Ovary (tissue), 9 donors: ENCODE results near the gene ATXN7. TPM values are rescaled to one million over a fixed set of nuclear protein-coding genes. Genes with fewer than 3 reads are reported as not detected.

ENCODE experiments used
- DNase-seq, 5 donors: peaks; one replicate each; pipeline ENCODE4 v3.0.0-alpha.2; 2019 to 2020
- H3K27ac ChIP-seq, 2 donors: fragments of 200-600 bp; one replicate each; pipeline versions ENCODE4 v1.5.1 to v1.8.0; 2019 to 2022
- H3K27me3 ChIP-seq: fragments of 200-600 bp; one replicate; pipeline ENCODE4 v1.8.0; 2022
- H3K36me3 ChIP-seq: fragments of 200-600 bp; sonication (generic); one replicate; pipeline ENCODE4 v1.5.1; 2019
- H3K4me1 ChIP-seq: one replicate; pipeline ENCODE4 v1.8.1; 2013; ENCODE audit warnings: mild to moderate bottlenecking, moderate library complexity; ENCODE audit not compliant: insufficient read depth
- H3K4me3 ChIP-seq: fragments of 200-600 bp; sonication (generic); one replicate; pipeline ENCODE4 v1.5.1; 2017
- H3K9me3 ChIP-seq, 2 donors: fragments of 200-600 bp in 1 of 2; sonication (generic) in 1 of 2; one replicate each; pipeline versions ENCODE4 v1.5.1 to v1.8.1; 2013 to 2019; ENCODE audit warnings: mild to moderate bottlenecking in 1 of 2, moderate library complexity in 1 of 2
- EP300 ChIP-seq: sonication (generic); formaldehyde crosslinking; IDR thresholded peaks from one replicate; pipeline ENCODE4 v1.6.1; 2017; ENCODE audit warnings: antibody characterized with exemption
- POLR2A ChIP-seq: fragments of 450-650 bp; IDR thresholded peaks from one replicate; pipeline ENCODE4 v1.6.1; 2017; ENCODE audit warnings: antibody characterized with exemption, mild to moderate bottlenecking, moderate library complexity
- WGBS, 3 donors: extraction: QIAGEN DNeasy Blood & Tissue Kit in 1 of 3; methylation state at CpG; one replicate each; pipeline versions ENCODE4 v1.1.5 to v1.1.7; 2013 to 2017; 5-methylcytosine and 5-hydroxymethylcytosine counted together
- intact Hi-C, 4 donors: fragments of 100-400 bp; cut with DNase I; formaldehyde crosslinking; loops; one replicate each; pipeline versions ENCODE4 v1.11.0 to v1.15.1; 2022 to 2023
- polyA plus RNA-seq, 2 donors: library from polyadenylated mRNA; stranded (reverse); fragments of 200-250 nt in 1 of 2; fragments of 350-450 nt in 1 of 2; fragmentation: Illumina TruSeq in 1 of 2; extraction: RNeasy Lipid Tissue Mini Kit (QIAGEN cat#74804) in 1 of 2; gene quantifications; one replicate each; pipeline ENCODE4 v1.2.3, GENCODE V29; 2013 to 2014
- total RNA-seq, 7 donors: library from RNA; depleted of rRNA in 2 of 7; stranded (reverse); fragments of >200 nt in 2 of 7; fragmentation: NEBNext Ultra II Directional in 3 of 7; extraction: Animal tissue kit (Norgen Biotek cat#: 25700) in 3 of 7; gene quantifications; one replicate each; pipeline versions ENCODE4 v1.1.0 to v1.2.4, GENCODE V29; 2016 to 2023
- TF ChIP-seq, protein P1 (sequence below), 3 donors: fragments of 450-650 bp in 2 of 3; fragments of 200-600 bp in 1 of 3; IDR thresholded peaks; one replicate each; pipeline versions ENCODE4 v1.5.1 to v1.8.0; 2016 to 2022; ENCODE audit warnings: antibody characterized with exemption in 3 of 3, mild to moderate bottlenecking in 1 of 3
- donor health status: DM: no; HTN: no; CAD: no; lungs with moderate emphysema.
- donor health status: DM: no; HTN: no; CAD: no.
- donor health status: Bipolar disorder and iron deficiency.
- donor health status: DM: yes; HTN: yes; CAD: no.
- donor health status: DM: no; HTN: no; CAD: no.
- donor health status: DM: yes; HTN: yes; CAD: no.

Gene ATXN7
- total and polyA plus RNA-seq, 9 donors = 4.3 to 47.0 (median 27.7) TPM

DNA sequence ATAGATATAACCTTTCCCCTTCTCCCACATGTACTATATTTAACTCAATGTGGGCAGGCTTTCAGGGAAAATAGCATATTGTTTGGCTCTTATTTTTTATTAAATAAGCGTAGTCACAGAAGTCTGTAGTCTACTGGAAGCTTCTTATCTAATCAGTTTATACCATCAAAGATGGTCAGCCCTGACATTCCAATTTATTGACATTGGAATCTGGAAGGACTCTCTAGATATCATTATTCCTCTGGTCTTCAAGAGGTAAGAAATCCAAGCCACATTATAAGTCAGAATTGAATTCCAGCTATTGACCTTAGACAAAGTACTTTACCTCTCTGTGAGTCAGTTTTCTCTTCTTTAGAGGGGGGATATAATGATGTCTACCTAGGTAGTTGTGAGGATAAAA is 87.0 kb downstream of the ATXN7 start:
- intact Hi-C loops = no loop called here
- DNase-seq = no peak
- Histone ChIP-seq H3K4me1 (peaks cover under 1% of the 10 kb centered on the region), H3K36me3 (no peaks in the 10 kb centered on the region), H3K27ac (no peak overlapping the region), H3K27me3 (no peaks in the 10 kb centered on the region), H3K9me3 (no peaks in the 10 kb centered on the region), H3K4me3 (no peak overlapping the region)
- 87 to 96% (median 95%) methylated on average over 1 of the region's 1 CpG for WGBS, 3 donors
- TF ChIP-seq POLR2A = no peak
- TF ChIP-seq, protein P1, sequence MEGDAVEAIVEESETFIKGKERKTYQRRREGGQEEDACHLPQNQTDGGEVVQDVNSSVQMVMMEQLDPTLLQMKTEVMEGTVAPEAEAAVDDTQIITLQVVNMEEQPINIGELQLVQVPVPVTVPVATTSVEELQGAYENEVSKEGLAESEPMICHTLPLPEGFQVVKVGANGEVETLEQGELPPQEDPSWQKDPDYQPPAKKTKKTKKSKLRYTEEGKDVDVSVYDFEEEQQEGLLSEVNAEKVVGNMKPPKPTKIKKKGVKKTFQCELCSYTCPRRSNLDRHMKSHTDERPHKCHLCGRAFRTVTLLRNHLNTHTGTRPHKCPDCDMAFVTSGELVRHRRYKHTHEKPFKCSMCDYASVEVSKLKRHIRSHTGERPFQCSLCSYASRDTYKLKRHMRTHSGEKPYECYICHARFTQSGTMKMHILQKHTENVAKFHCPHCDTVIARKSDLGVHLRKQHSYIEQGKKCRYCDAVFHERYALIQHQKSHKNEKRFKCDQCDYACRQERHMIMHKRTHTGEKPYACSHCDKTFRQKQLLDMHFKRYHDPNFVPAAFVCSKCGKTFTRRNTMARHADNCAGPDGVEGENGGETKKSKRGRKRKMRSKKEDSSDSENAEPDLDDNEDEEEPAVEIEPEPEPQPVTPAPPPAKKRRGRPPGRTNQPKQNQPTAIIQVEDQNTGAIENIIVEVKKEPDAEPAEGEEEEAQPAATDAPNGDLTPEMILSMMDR (IDR thresholded peaks at IDR 0.05) = no peak
- no peak for TF ChIP-seq EP300

DNA sequence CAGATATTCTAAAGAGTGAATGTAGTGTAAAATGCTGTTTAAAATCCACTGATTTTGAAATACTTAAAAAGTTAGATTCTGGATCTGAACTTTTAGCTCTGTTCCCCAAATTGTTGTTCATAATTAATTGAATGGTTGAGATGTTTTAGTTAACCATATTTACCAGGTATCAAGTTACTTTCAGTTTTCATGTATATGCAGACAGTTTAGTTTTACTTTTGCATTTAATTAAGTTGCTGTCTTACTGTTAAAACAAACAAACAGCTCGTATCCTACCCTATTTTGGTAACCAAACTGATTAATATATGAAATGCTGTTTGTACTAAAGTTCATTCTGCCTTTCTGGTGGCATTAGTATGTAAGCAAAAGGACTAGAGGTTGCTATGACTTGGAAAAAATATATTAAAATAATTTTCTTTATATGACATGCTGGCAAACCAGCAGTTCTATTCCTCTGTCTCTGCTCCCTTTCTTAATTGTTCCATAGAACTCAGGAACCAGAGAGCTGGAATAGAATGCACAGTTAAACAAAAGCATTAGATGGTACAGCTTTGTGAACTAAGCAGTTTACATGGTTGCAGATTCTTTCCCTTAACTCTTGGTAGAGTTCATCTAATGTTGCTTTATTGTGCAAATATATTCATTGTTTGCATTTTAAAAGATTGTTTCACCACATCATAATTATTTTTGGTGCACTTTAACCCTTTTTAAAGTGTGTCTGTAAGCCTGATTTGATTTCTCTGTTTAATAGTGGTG is 88.0 kb downstream of the ATXN7 start:
- 75 to 80% (median 78%) methylated on average over 1 of the region's 1 CpG for WGBS, 3 donors
- no peak overlapping the region for H3K27ac ChIP-seq

DNA sequence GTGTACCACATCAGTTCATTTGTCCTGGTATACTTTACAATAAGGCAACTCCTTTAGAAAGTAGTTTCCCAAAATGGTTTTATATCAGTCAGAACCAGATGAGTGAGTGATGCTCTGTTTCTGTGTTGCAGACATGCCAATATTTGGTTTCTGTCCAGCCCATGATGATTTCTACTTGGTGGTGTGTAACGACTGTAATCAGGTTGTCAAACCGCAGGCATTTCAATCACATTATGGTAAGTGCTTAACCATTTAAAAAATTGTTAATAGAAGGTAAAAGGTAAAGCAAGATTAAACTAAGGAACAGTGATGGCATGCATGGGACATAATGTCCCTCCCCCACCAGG is 88.6 kb downstream of the ATXN7 start:
- Histone ChIP-seq H3K27ac (no peak overlapping the region), H3K4me3 (no peak overlapping the region), H3K9me3 (no peaks in the 10 kb centered on the region), H3K36me3 (no peaks in the 10 kb centered on the region), H3K27me3 (no peaks in the 10 kb centered on the region), H3K4me1 (no peaks in the 10 kb centered on the region)
- intact Hi-C loops = no loop called here
- no peak for DNase-seq
- 89 to 97% (median 95%) methylated on average over 2 of the region's 2 CpGs for WGBS, 3 donors
- no peak for TF ChIP-seq POLR2A
- no peak for TF ChIP-seq EP300
- TF ChIP-seq, protein P1 (IDR thresholded peaks at IDR 0.05) = no peak

More for the DNA sequence above, 88.0 kb downstream of the ATXN7 start:
- TF ChIP-seq POLR2A (no peak), EP300 (no peak)
- TF ChIP-seq, protein P1 (IDR thresholded peaks at IDR 0.05) = no peak
- no peaks in the 10 kb centered on the region for H3K27me3 ChIP-seq
- no peak overlapping the region for H3K4me3 ChIP-seq
- H3K9me3 ChIP-seq = no peaks in the 10 kb centered on the region
- H3K4me1 ChIP-seq = no peaks in the 10 kb centered on the region
- H3K36me3 ChIP-seq = no peaks in the 10 kb centered on the region
- no peak for DNase-seq
- intact Hi-C loops = no loop called here

DNA sequence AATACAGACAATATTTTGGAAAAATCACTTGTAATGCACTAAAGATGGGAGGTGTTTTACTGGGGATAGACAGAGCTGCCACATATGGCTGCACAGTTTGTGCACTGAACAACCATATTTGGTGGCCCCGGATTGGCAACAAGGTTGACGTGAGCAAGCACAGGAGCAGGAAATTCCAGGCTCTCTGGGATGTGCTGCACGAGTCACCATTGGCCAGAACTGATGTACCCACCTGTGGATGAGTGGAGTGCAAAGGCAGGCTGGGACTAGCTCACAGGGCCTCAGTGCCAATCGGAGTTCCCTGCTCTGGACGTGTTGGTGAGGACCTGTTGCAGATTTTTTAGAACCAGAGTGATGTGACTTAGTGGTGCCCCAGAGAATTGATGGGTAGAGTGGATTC is 90.5 kb downstream of the ATXN7 start:
- H3K36me3 ChIP-seq = no peaks in the 10 kb centered on the region
- 93 to 98% (median 96%) methylated on average over 5 of the region's 5 CpGs for WGBS, 3 donors
- intact Hi-C loops = no loop called here
- H3K27ac ChIP-seq = no peak overlapping the region
- TF ChIP-seq, protein P1 (IDR thresholded peaks at IDR 0.05) = no peak
- TF ChIP-seq POLR2A = no peak
- H3K27me3 ChIP-seq = no peaks in the 10 kb centered on the region
- no peak for DNase-seq
- H3K4me1 ChIP-seq = no peaks in the 10 kb centered on the region
- H3K4me3 ChIP-seq = no peak overlapping the region
- H3K9me3 ChIP-seq = no peaks in the 10 kb centered on the region
